ENCODE data around the gene RHEB. TPM values are rescaled to one million over a fixed set of nuclear protein-coding genes. Genes with fewer than 3 reads are reported as not detected.

Gene RHEB
- total RNA-seq, 2 experiments from 2014 or later = 57.6 to 93.2 TPM

GRCh38 chr7:151552352-151553028, 32.8 kb upstream of the RHEB start:
- BruUV-seq (replicated peaks) = no TSS peak
- Histone ChIP-seq H3K79me2 (ENCODE audit: insufficient read depth, low read depth, low read length) (no peaks in the 10 kb centered on the region), H3K27ac (ENCODE audit: low read depth, low read length, poor library complexity, severe bottlenecking) (no peak overlapping the region), H3K36me3 (ENCODE audit: insufficient read depth, low read length) (no peaks in the 10 kb centered on the region), H3K4me2 (ENCODE audit: low read length) (no peak overlapping the region), H3K4me3 (ENCODE audit: low read depth, low read length, poor library complexity, severe bottlenecking) (no peak overlapping the region), H2AFZ (ENCODE audit: low read length) (no peak overlapping the region), H4K20me1 (ENCODE audit: insufficient read depth, low read length) (no peaks in the 10 kb centered on the region), H3K4me1 (ENCODE audit: insufficient read depth, low read length, poor library complexity, severe bottlenecking) (no peaks in the 10 kb centered on the region), H3K9me3 (ENCODE audit: low read length) (no peaks in the 10 kb centered on the region), H3K9me2 (ENCODE audit: insufficient read depth, low read length) (no peaks in the 10 kb centered on the region)
- ChIA-PET CTCF (ENCODE audit: unreplicated experiment) (no interaction called here), POLR2A (no interaction called here)
- TF ChIP-seq EZH2phosphoT487 (IDR thresholded peaks at IDR 0.05; ENCODE audit: borderline replicate concordance, low read depth, low read length) (no peak), CTCF (conservative IDR thresholded peaks at IDR 0.05; ENCODE audit: low read length) (no peak)
- DNase-seq (ENCODE audit: low spot score) = no peak
- intact Hi-C loops (cut with micrococcal nuclease; ENCODE audit: unreplicated experiment) = no loop called here

DNA sequence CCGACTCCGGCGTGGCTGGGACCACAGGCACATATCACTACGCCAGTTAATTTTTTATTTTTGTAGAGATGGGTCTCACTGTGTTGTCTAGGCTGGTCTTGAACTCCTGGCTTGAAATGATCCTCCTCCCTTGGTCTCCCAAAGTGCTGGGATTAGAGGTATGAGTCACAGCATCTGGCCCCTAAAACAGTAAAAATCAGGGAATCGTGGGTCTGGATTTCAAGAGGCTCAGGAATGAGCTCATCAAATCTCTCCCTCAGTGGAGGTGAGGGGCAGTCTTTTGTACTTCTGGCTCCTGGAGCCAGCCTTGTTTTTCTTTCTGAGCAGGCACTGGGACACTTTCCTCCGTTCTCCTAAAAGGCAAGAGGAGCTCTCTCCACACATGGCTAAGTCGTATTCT, 32.1 kb upstream of the RHEB start:
- no peak overlapping the region for H3K4me3 ChIP-seq (ENCODE audit: low read depth, low read length, poor library complexity, severe bottlenecking)
- H3K36me3 ChIP-seq (ENCODE audit: insufficient read depth, low read length) = no peaks in the 10 kb centered on the region
- no TSS peak for BruUV-seq (replicated peaks)
- H2AFZ ChIP-seq (ENCODE audit: low read length) = no peak overlapping the region
- no peak for DNase-seq (ENCODE audit: low spot score)
- no peak overlapping the region for H3K27ac ChIP-seq (ENCODE audit: low read depth, low read length, poor library complexity, severe bottlenecking)
- no peaks in the 10 kb centered on the region for H3K4me1 ChIP-seq (ENCODE audit: insufficient read depth, low read length, poor library complexity, severe bottlenecking)
- no peaks in the 10 kb centered on the region for H3K9me3 ChIP-seq (ENCODE audit: low read length)
- ChIA-PET POLR2A (no interaction called here), CTCF (ENCODE audit: unreplicated experiment) (no interaction called here)
- H3K4me2 ChIP-seq (ENCODE audit: low read length) = no peak overlapping the region
- no peaks in the 10 kb centered on the region for H4K20me1 ChIP-seq (ENCODE audit: insufficient read depth, low read length)
- no peaks in the 10 kb centered on the region for H3K79me2 ChIP-seq (ENCODE audit: insufficient read depth, low read depth, low read length)
- intact Hi-C loops (cut with micrococcal nuclease; ENCODE audit: unreplicated experiment) = no loop called here
- no peaks in the 10 kb centered on the region for H3K9me2 ChIP-seq (ENCODE audit: insufficient read depth, low read length)
- no peak for TF ChIP-seq EZH2phosphoT487 (IDR thresholded peaks at IDR 0.05; ENCODE audit: borderline replicate concordance, low read depth, low read length)
- TF ChIP-seq CTCF (conservative IDR thresholded peaks at IDR 0.05; ENCODE audit: low read length) = no peak

GRCh38 chr7:151550656-151551286, 31.1 kb upstream of the RHEB start:
- H2AFZ ChIP-seq (ENCODE audit: low read length) = no peak overlapping the region
- H3K79me2 ChIP-seq (ENCODE audit: insufficient read depth, low read depth, low read length) = no peaks in the 10 kb centered on the region
- intact Hi-C loops (cut with micrococcal nuclease; ENCODE audit: unreplicated experiment) = no loop called here
- H3K36me3 ChIP-seq (ENCODE audit: insufficient read depth, low read length) = no peaks in the 10 kb centered on the region
- no peaks in the 10 kb centered on the region for H3K9me3 ChIP-seq (ENCODE audit: low read length)
- H3K9me2 ChIP-seq (ENCODE audit: insufficient read depth, low read length) = no peaks in the 10 kb centered on the region
- ChIA-PET CTCF (ENCODE audit: unreplicated experiment) (no interaction called here), POLR2A (no interaction called here)
- H4K20me1 ChIP-seq (ENCODE audit: insufficient read depth, low read length) = no peaks in the 10 kb centered on the region
- no peak overlapping the region for H3K4me2 ChIP-seq (ENCODE audit: low read length)
- H3K4me1 ChIP-seq (ENCODE audit: insufficient read depth, low read length, poor library complexity, severe bottlenecking) = no peaks in the 10 kb centered on the region
- TF ChIP-seq EZH2phosphoT487 (IDR thresholded peaks at IDR 0.05; ENCODE audit: borderline replicate concordance, low read depth, low read length) (no peak), CTCF (conservative IDR thresholded peaks at IDR 0.05; ENCODE audit: low read length) (no peak)
- H3K4me3 ChIP-seq (ENCODE audit: low read depth, low read length, poor library complexity, severe bottlenecking) = no peak overlapping the region
- BruUV-seq (replicated peaks) = no TSS peak
- no peak for DNase-seq (ENCODE audit: low spot score)
- H3K27ac ChIP-seq (ENCODE audit: low read depth, low read length, poor library complexity, severe bottlenecking) = no peak overlapping the region

All from OCI-LY7 (cell line).